ENCODE results near the gene COL4A2.

Gene COL4A2

GRCh38 chr13:110402299-110403069 is 95.4 kb downstream of the COL4A2 start:
- no peak for DNase-seq (ENCODE audit: low read depth in 2 of 2)

- no peak for DNase-seq (ENCODE audit: low read depth in 2 of 2)
These were observed 96.2 kb downstream of the COL4A2 start for GRCh38 chr13:110403315-110403714.

DNA sequence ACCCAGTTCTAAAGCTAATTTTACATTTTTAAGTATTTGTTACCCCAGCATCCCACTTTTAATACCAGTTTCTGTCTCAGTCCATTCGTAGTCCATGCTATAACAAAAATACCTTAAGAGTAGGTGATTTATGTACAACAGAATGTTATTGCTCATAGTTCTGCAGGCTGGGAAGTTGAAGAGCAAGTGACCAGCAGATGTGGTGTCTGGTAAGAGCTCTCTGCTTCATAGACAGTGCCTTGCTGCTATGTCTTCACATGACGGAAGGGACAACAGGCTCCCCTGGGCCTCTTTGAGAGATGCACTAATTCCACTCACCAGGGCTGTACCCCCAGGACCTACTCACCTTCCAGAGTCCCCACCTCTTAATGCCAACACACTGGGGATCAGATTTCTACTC is 96.6 kb downstream of the COL4A2 start:
- DNase-seq (ENCODE audit: low read depth in 2 of 2) = no peak

- DNase-seq (ENCODE audit: low read depth in 2 of 2) = no peak
These were observed 97.2 kb downstream of the COL4A2 start for GRCh38 chr13:110404321-110404720.

DNA sequence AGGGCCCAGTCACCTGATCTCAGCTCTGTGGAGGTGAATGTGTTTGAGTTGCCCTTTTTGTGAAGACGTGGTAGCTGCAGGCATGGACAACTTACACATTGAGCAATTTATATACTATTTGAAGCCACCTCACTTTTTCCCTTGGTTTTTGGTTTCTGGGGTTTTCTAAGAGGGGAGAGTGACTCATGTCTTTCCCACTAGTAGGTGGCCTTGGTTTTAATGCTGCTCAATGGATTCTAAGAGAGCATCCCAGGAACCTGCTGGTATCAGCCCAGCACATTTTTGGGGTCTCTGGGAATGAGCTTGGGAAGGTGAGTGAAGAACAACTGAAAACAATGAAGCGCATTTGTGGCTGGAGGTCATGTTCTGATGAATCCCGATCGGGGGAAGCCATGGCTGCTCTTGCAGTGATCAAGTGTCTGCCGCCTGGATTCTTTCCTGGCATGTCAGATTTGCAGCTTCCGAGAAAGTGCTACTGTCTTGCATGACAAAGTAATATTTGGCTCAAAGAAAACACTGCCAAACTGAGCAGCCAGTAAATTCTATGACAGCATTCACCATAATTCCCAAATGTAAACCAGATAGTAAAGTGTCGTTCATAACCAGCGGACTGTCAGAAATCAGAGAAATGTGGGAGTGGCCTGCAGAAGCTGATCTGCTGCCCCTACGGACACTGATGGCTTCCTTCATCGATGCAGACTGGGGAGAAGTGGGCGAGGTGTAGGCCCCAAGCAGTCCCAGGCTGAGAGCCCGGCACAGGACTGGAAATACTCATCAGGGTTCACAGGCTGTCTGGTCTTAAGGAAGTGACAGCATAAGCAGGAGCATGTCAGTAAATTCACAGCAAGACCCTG is 98.7 kb downstream of the COL4A2 start:
- no peak for DNase-seq (ENCODE audit: low read depth in 2 of 2)

- DNase-seq (ENCODE audit: low read depth in 2 of 2) = no peak
These were observed 99.9 kb downstream of the COL4A2 start for GRCh38 chr13:110407021-110407420.

GRCh38 chr13:110407531-110407930 is 100.4 kb downstream of the COL4A2 start:
- no peak for DNase-seq (ENCODE audit: low read depth in 2 of 2)

DNA sequence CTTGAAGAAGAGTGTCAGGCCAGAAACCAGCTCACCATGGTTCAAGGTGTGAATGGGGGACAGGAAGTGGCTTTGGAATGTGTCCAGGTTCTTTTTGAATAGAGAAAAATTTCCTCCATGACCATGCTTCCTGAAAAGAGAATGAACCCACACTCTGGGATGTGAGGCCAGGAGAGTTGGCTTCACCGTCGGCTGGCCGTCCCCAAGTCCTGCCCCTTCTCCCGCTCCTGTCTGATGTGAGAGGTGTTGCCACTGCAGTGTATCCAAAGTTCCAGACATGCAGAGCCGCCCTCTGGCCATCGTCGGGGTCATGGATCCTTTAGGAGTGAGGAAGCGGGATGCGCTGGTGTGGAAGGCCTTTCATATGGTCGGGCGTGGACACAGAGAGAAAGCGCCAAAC is 101.2 kb downstream of the COL4A2 start:
- no peak for DNase-seq (ENCODE audit: low read depth in 2 of 2)

- no peak for DNase-seq (ENCODE audit: low read depth in 2 of 2)
These were observed 102.5 kb downstream of the COL4A2 start for GRCh38 chr13:110409581-110409992.

GRCh38 chr13:110410000-110410399 is 102.9 kb downstream of the COL4A2 start:
- DNase-seq (ENCODE audit: low read depth in 2 of 2) = no peak

GRCh38 chr13:110410936-110411687 is 104.0 kb downstream of the COL4A2 start:
- DNase-seq (ENCODE audit: low read depth in 2 of 2) = no peak

GRCh38 chr13:110411688-110412059 is 104.6 kb downstream of the COL4A2 start:
- no peak for DNase-seq (ENCODE audit: low read depth in 2 of 2)

- DNase-seq (ENCODE audit: low read depth in 2 of 2) = peak; percentile 10 to 31
These were observed 105.2 kb downstream of the COL4A2 start for GRCh38 chr13:110412132-110412914.

DNA sequence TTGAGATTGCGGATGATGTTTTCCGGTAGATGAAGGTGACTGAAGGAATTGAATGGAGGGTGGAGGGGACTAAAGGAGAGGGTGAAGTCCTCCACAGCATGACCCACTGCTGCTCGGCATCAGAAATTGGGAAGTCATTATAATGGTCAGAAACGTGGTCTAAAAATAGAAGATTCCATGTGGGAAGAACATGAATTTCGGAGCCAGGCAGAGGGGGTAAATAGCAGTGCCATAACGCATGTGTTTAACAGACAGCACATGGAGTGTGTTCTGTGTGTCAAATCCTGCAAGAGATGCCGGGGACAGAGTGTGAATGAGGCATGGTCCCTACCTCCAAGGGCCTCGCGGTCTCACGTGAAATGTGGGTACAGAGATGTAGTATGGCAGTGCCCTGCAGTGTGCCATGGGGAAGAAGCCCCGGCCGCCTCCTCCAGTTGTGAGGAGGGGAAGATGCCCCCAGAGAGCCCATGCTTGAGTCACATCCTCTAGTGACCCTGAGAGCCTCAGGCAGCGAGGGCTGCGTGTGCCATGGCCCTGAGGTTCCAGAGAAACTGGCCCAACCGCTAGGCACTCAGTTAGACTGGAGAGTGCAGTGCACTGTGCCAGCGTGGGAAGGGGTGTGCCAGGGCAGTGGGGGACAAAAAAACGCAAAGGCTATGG is 106.1 kb downstream of the COL4A2 start:
- no peak for DNase-seq (ENCODE audit: low read depth in 2 of 2)

DNA sequence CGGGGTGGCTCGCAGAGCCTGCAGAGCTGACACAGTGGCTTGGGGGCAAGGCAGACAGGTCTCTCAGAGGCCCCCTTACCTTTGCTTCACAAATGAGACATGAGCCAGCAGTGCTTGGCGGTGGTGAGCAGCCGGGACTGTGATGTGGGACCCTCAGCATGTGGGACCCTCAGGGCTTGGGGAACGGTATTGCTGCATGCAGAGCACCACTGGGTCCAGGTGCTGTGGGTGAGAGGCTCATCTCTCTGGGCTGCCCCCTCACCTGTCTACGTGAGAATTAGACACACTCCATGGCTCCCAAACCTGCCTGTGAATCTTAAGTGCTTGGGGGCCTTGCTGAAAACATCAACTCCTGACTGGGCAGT is 106.6 kb downstream of the COL4A2 start:
- DNase-seq (ENCODE audit: low read depth in 2 of 2) = no peak

- no peak for DNase-seq (ENCODE audit: low read depth in 2 of 2)
These were observed 107.2 kb downstream of the COL4A2 start for GRCh38 chr13:110414283-110414682.

- no peak for DNase-seq (ENCODE audit: low read depth in 2 of 2)
These were observed 107.8 kb downstream of the COL4A2 start for GRCh38 chr13:110414931-110415330.

DNA sequence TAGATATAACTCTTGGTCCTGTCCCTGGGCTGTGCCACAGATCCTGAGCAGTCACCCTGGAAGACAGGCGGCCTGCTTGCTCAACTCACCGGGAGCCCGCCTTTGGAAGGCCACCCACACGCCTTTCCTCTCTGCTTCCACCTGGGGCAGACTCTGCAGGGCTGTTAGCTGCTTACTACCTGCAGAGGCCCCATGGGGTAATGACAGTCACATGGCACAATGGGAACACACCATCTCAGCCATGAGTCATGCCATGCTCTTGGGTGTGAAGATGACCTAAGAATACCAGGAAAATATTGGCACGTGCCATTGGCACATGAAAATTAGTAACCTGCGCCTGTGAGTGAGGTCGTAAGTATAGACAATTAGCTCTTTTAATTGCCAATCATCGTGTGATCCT is 108.6 kb downstream of the COL4A2 start:
- DNase-seq (ENCODE audit: low read depth in 2 of 2) = no peak

DNA sequence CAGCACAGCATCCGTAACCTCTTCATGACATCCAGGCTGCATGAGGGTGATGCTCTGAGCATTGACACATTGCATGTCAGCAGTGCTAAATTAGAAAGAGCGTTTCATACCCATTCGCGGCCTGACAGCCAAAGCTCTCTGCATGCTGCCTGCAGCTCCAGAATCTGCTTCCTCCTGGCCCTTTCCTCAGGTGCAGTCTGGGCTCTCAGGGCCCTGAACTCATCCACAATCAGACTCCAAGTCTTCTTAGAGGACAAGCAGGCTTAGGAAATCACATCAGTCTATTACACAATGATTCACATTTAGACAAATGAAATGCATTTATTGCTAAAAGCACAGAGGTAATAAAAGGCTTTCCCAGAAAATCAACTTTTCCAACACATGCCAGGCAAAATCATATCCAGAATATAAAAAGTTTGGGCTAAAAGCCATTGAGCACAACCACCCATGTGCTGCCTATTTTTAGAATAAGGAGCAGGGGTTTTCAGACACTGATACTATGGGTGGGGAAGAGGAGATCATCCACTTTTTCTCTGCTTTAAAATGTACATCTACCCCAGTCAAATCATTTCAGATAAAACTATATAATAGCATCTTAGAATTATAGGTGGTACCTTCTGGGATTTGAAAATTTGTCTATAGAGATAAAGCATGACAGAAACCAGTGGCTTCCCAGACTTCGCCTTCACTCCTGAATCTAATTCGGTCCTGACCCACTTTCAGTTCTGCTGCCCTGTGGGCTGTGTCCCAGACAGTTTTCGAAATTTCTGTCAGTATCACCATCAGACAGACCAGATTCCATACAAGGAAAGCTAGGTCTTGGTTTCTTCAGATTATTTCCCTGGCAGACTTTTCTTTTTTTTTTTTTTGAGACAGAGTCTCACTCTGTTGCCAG is 109.3 kb downstream of the COL4A2 start:
- DNase-seq (ENCODE audit: low read depth in 2 of 2) = no peak

DNA sequence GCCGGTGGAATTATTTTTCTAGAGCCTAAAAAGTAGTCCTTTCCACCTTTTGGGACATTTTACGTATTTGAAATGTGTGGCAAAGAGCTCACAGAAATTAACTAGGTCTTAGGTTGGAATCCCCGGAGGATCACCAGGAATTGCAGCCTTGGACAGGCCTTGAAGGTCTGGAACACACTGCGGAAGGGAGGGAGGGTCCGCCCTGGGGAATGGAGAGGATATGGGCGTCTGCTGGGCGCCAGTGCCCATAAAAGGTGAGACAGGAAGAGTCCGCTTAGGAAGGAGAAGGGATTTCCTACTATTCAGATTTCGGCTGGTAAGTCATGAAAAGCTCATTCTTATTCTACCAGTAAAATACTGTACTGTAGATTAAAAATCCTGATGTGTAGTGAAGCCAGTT is 111.9 kb downstream of the COL4A2 start:
- no peak for DNase-seq (ENCODE audit: low read depth in 2 of 2)
